Epithelial cell of esophagus (primary cell): ENCODE data around the gene HLA-A.

Source experiments
- DNase-seq: peaks from one replicate; pipeline ENCODE4 v3.0.0; 2010; ENCODE audit warnings: low read depth
- H3K4me3 ChIP-seq: 2 replicates; pipeline ENCODE4 v1.5.1; 2011; ENCODE audit warnings: mild to moderate bottlenecking, low read length, control low read depth
- CTCF ChIP-seq: IDR thresholded peaks from 2 replicates; pipeline ENCODE4 v1.5.1; 2011; ENCODE audit warnings: low read depth, mild to moderate bottlenecking, low read length, control low read depth, inconsistent platforms; ENCODE audit not compliant: insufficient read depth; ENCODE audit errors: missing control alignments

Gene HLA-A

GRCh38 chr6:29951882-29952281 lies 9.6 kb downstream of the HLA-A start:
- TF ChIP-seq CTCF: no peak
- DNase-seq: no peak

GRCh38 chr6:29953001-29953441 lies 10.7 kb downstream of the HLA-A start:
- DNase-seq: peak; percentile 83
- H3K4me3 ChIP-seq: no peak overlapping the region
- TF ChIP-seq CTCF: no peak

More at GRCh38 chr6:29951882-29952281, 9.6 kb downstream of the HLA-A start:
- no peak overlapping the region for H3K4me3 ChIP-seq

GRCh38 chr6:29953686-29954085 lies 11.4 kb downstream of the HLA-A start:
- peak; percentile 17 for DNase-seq
- no peak overlapping the region for H3K4me3 ChIP-seq
- no peak for TF ChIP-seq CTCF

- no peak for DNase-seq
- no peak for TF ChIP-seq CTCF
- H3K4me3 ChIP-seq: no peak overlapping the region
Measured at GRCh38 chr6:29954272-29954671, 11.9 kb downstream of the HLA-A start.

GRCh38 chr6:29955783-29956182 lies 13.5 kb downstream of the HLA-A start:
- DNase-seq: no peak
- no peak overlapping the region for H3K4me3 ChIP-seq
- TF ChIP-seq CTCF: no peak

- no peak overlapping the region for H3K4me3 ChIP-seq
- TF ChIP-seq CTCF: no peak
Measured at GRCh38 chr6:29956518-29956917, 14.2 kb downstream of the HLA-A start.

GRCh38 chr6:29958046-29958445 lies 15.7 kb downstream of the HLA-A start:
- no peak overlapping the region for H3K4me3 ChIP-seq
- no peak for DNase-seq

More at GRCh38 chr6:29956518-29956917, 14.2 kb downstream of the HLA-A start:
- DNase-seq: no peak

More at GRCh38 chr6:29958046-29958445, 15.7 kb downstream of the HLA-A start:
- TF ChIP-seq CTCF: no peak
